ENCODE data around the gene ZNF462.

GRCh38 chr9:106918825-106919509 is 56.0 kb downstream of the ZNF462 start:
- TF ChIP-seq POLR2A (IDR thresholded peaks at IDR 0.05), result no peak
- TF ChIP-seq CTCF (IDR thresholded peaks at IDR 0.05), result no peak
